Measurements from ENCODE around the gene ADD2.

The ADD2 gene

GRCh38 chr2:70638561-70638960, 129.4 kb downstream of the ADD2 start:
- H3K27ac Mint-ChIP-seq: no peak overlapping the region
- TF ChIP-seq, protein P1, sequence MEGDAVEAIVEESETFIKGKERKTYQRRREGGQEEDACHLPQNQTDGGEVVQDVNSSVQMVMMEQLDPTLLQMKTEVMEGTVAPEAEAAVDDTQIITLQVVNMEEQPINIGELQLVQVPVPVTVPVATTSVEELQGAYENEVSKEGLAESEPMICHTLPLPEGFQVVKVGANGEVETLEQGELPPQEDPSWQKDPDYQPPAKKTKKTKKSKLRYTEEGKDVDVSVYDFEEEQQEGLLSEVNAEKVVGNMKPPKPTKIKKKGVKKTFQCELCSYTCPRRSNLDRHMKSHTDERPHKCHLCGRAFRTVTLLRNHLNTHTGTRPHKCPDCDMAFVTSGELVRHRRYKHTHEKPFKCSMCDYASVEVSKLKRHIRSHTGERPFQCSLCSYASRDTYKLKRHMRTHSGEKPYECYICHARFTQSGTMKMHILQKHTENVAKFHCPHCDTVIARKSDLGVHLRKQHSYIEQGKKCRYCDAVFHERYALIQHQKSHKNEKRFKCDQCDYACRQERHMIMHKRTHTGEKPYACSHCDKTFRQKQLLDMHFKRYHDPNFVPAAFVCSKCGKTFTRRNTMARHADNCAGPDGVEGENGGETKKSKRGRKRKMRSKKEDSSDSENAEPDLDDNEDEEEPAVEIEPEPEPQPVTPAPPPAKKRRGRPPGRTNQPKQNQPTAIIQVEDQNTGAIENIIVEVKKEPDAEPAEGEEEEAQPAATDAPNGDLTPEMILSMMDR (IDR thresholded peaks at IDR 0.05; ENCODE audit: unreplicated experiment in 3 of 3): no peak
- H3K4me3 Mint-ChIP-seq: no peak overlapping the region
- peaks cover 16% of the 10 kb centered on the region for H3K27me3 Mint-ChIP-seq (ENCODE audit: low read depth)
- H3K4me1 Mint-ChIP-seq: no peaks in the 10 kb centered on the region
- H3K36me3 Mint-ChIP-seq (ENCODE audit: low read depth): no peaks in the 10 kb centered on the region
- H3K9me3 Mint-ChIP-seq: peaks cover 12% of the 10 kb centered on the region

- no peaks in the 10 kb centered on the region for H3K27me3 Mint-ChIP-seq (ENCODE audit: low read depth)
- no peaks in the 10 kb centered on the region for H3K36me3 Mint-ChIP-seq (ENCODE audit: low read depth)
- H3K4me1 Mint-ChIP-seq: no peaks in the 10 kb centered on the region
- no peak overlapping the region for H3K27ac Mint-ChIP-seq
- H3K4me3 Mint-ChIP-seq: no peak overlapping the region
- peaks cover 23% of the 10 kb centered on the region for H3K9me3 Mint-ChIP-seq
- TF ChIP-seq, protein P1 (IDR thresholded peaks at IDR 0.05; ENCODE audit: unreplicated experiment in 3 of 3): no peak
These were observed 134.5 kb downstream of the ADD2 start for GRCh38 chr2:70633508-70633907.

DNA sequence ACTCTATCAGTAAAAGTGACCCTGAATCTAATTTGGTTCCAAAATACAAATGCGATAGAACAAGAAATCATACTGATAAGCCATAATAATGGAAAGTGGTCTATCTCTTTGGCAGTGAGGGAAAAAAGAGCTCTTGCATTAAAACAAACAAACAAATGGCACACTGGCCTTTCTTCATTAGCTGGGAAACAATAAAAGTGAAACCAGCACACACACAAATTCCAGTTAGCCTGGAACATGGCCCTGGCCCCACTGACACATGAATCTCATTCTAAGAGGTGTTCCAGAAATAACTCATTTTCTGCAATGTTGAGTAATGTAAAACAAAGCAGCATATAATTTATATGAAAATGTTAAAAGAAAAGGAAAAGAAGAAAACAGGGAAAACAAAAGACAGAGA, 135.0 kb downstream of the ADD2 start:
- H3K27ac Mint-ChIP-seq: no peak overlapping the region
- no peak overlapping the region for H3K4me3 Mint-ChIP-seq
- TF ChIP-seq, protein P1 (IDR thresholded peaks at IDR 0.05; ENCODE audit: unreplicated experiment in 3 of 3): no peak
- H3K9me3 Mint-ChIP-seq: peaks cover 23% of the 10 kb centered on the region
- no peaks in the 10 kb centered on the region for H3K36me3 Mint-ChIP-seq (ENCODE audit: low read depth)
- no peaks in the 10 kb centered on the region for H3K4me1 Mint-ChIP-seq
- no peaks in the 10 kb centered on the region for H3K27me3 Mint-ChIP-seq (ENCODE audit: low read depth)

DNA sequence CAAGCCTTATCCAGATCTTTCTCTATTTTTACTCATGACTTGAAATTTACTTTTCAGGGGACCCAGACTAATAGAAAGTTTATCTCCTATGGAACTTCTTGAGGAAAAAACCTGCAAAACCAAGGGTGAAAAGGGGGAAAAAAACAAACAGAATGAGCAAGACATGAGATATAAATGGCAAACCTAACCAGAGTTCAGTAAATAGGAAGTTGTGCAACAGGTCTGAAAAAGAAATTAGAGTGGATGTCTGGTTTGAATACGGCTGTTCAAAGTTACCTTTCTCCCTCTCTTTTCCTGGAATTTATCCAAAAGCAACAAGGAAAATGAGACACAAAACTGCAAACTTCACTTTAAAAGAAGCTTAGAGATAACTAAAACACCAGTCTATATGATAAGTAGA, 135.6 kb downstream of the ADD2 start:
- H3K27ac Mint-ChIP-seq: no peak overlapping the region
- no peak overlapping the region for H3K4me3 Mint-ChIP-seq
- peaks cover 5% of the 10 kb centered on the region for H3K4me1 Mint-ChIP-seq
- H3K9me3 Mint-ChIP-seq: peaks cover 23% of the 10 kb centered on the region
- TF ChIP-seq, protein P1 (IDR thresholded peaks at IDR 0.05; ENCODE audit: unreplicated experiment in 3 of 3): no peak
- H3K27me3 Mint-ChIP-seq (ENCODE audit: low read depth): no peaks in the 10 kb centered on the region
- H3K36me3 Mint-ChIP-seq (ENCODE audit: low read depth): no peaks in the 10 kb centered on the region

- Mint-ChIP-seq H3K4me1 (peaks cover 19% of the 10 kb centered on the region), H3K4me3 (no peak overlapping the region), H3K27me3 (ENCODE audit: low read depth) (no peaks in the 10 kb centered on the region), H3K27ac (no peak overlapping the region), H3K36me3 (ENCODE audit: low read depth) (no peaks in the 10 kb centered on the region), H3K9me3 (peaks cover 21% of the 10 kb centered on the region)
- TF ChIP-seq, protein P1 (IDR thresholded peaks at IDR 0.05; ENCODE audit: unreplicated experiment in 3 of 3): no peak
These were observed 137.2 kb downstream of the ADD2 start for GRCh38 chr2:70630761-70631160.

GRCh38 chr2:70627211-70627898, 140.6 kb downstream of the ADD2 start:
- H3K4me1 Mint-ChIP-seq: peaks cover 19% of the 10 kb centered on the region
- TF ChIP-seq, protein P1 (IDR thresholded peaks at IDR 0.05; ENCODE audit: unreplicated experiment in 3 of 3): no peak
- H3K27ac Mint-ChIP-seq: no peak overlapping the region
- H3K4me3 Mint-ChIP-seq: no peak overlapping the region
- peaks cover under 1% of the 10 kb centered on the region for H3K9me3 Mint-ChIP-seq
- H3K36me3 Mint-ChIP-seq (ENCODE audit: low read depth): no peaks in the 10 kb centered on the region
- no peaks in the 10 kb centered on the region for H3K27me3 Mint-ChIP-seq (ENCODE audit: low read depth)

All from nephron (organoid).